HCT116 (cell line): ENCODE results near the gene DIO3. TPM values are rescaled to one million over a fixed set of nuclear protein-coding genes. Genes with fewer than 3 reads are reported as not detected.

Experiments used
- ATAC-seq: fragments of 200-7000 bp; cut with Tn5 transposase; 2 replicates; pipeline ENCODE4 v1.9.1; 2020; ENCODE audit warnings: mild to moderate bottlenecking, moderate library complexity
- BruUV-seq: library from RNA; stranded (reverse); fragments of 400-500 nt; replicated peaks from 2 replicates; lab custom pipeline; 2021; lab: Mats Ljungman, UMichigan
- CTCF ChIA-PET: fragments of 300-600 bp; sonication (Branson Sonifier 250); formaldehyde crosslinking; loops from one replicate; lab custom pipeline; 2021; ENCODE audit warnings: antibody characterized with exemption; lab: Charles Lee
- POLR2A ChIA-PET: fragments of 300-600, 350-600 bp; sonication (Branson Sonifier 250); formaldehyde crosslinking; loops from one replicate; lab custom pipeline; 2021; ENCODE audit warnings: antibody characterized with exemption; lab: Charles Lee
- RAD21 ChIA-PET, 2 experiments: fragments of 300-600 bp; sonication (Branson Sonifier 250); formaldehyde crosslinking; loops; one replicate each; lab custom pipeline; 2023; ENCODE audit warnings: low total read pairs in 2 of 2; ENCODE audit not compliant: uncharacterized antibody in 2 of 2, unreplicated experiment in 2 of 2, low non-redundant PET in 1 of 2; lab: Charles Lee
- DNase-seq: peaks from one replicate; pipeline ENCODE4 v3.0.0-alpha.2; 2010; ENCODE audit warnings: low read depth, low spot score
- H2AFZ ChIP-seq: fragments of 200-600 bp; shearing (Covaris generic), sonication (generic); 2 replicates; pipeline ENCODE4 v1.6.1; 2017; ENCODE audit warnings: low read depth, mixed run types, mixed read lengths, antibody characterized with exemption, low read length; ENCODE audit not compliant: poor library complexity, severe bottlenecking
- H3K27ac ChIP-seq: 2 replicates; pipeline ENCODE4 v1.5.1; 2012; ENCODE audit warnings: low read depth, low read length
- H3K27me3 ChIP-seq: fragments of 200-600 bp; sonication (generic); 2 replicates; pipeline ENCODE4 v1.6.1; 2016; ENCODE audit warnings: mixed run types, low read length, mixed read lengths; ENCODE audit not compliant: insufficient read depth
- H3K36me3 ChIP-seq, 2 experiments: fragments of 200-500 bp in 1 of 2; fragments of 200-600 bp in 1 of 2; sonication (Bioruptor generic) in 1 of 2; sonication (generic) in 1 of 2; 2 replicates each; pipeline versions ENCODE4 v1.5.1 to v1.6.1; 2014 to 2016; ENCODE audit warnings: low read length in 2 of 2, inconsistent platforms in 1 of 2, mixed read lengths in 1 of 2, mixed run types in 1 of 2; ENCODE audit not compliant: insufficient read depth in 2 of 2, control insufficient read depth in 1 of 2
- H3K4me1 ChIP-seq, 2 experiments: fragments of 200-600 bp in 1 of 2; sonication (generic) in 1 of 2; 2 replicates each; pipeline versions ENCODE4 v1.5.1 to v1.6.1; 2012 to 2017; ENCODE audit warnings: low read length in 2 of 2, inconsistent platforms in 1 of 2, mild to moderate bottlenecking in 1 of 2, mixed read lengths in 1 of 2, mixed run types in 1 of 2, moderate library complexity in 1 of 2; ENCODE audit not compliant: insufficient read depth in 2 of 2, control insufficient read depth in 1 of 2
- H3K4me2 ChIP-seq: fragments of 200-600 bp; sonication (generic); 2 replicates; pipeline ENCODE4 v1.6.1; 2017; ENCODE audit warnings: mixed run types, low read length, mixed read lengths
- H3K4me3 ChIP-seq, 2 experiments: fragments of 200-600 bp in 1 of 2; sonication (generic) in 1 of 2; replicated peaks in 1 of 2; 2 replicates each; pipeline ENCODE4 v1.5.1; 2011 to 2016; ENCODE audit warnings: low read length in 2 of 2, control low read depth in 1 of 2, low read depth in 1 of 2, mild to moderate bottlenecking in 1 of 2, mixed read lengths in 1 of 2, mixed run types in 1 of 2
- H3K79me2 ChIP-seq: fragments of 200-600 bp; sonication (generic); 2 replicates; pipeline ENCODE4 v1.6.1; 2017; ENCODE audit warnings: mild to moderate bottlenecking, mixed run types, low read length, moderate library complexity, mixed read lengths; ENCODE audit not compliant: insufficient read depth
- H3K9ac ChIP-seq: fragments of 200-600 bp; sonication (generic); 2 replicates; pipeline ENCODE4 v1.6.1; 2016; ENCODE audit warnings: low read length, mixed read lengths
- H3K9me2 ChIP-seq: fragments of 200-600 bp; sonication (generic), shearing (Covaris generic); 2 replicates; pipeline ENCODE4 v1.6.1; 2017; ENCODE audit warnings: mixed run types, mild to moderate bottlenecking, moderate library complexity; ENCODE audit not compliant: insufficient read depth
- H3K9me3 ChIP-seq, 2 experiments: fragments of 200-500 bp in 1 of 2; fragments of 200-600 bp in 1 of 2; sonication (Bioruptor generic) in 1 of 2; sonication (generic) in 1 of 2; 2 replicates each; pipeline ENCODE4 v1.6.1; 2014 to 2017; ENCODE audit warnings: low read length in 2 of 2, mixed read lengths in 2 of 2, inconsistent platforms in 1 of 2, low read depth in 1 of 2, mild to moderate bottlenecking in 1 of 2, mixed run types in 1 of 2, moderate library complexity in 1 of 2; ENCODE audit not compliant: control insufficient read depth in 1 of 2, insufficient read depth in 1 of 2
- H4K20me1 ChIP-seq: fragments of 200-600 bp; sonication (generic), shearing (Covaris generic); 2 replicates; pipeline ENCODE4 v1.6.1; 2017; ENCODE audit warnings: mixed run types, mild to moderate bottlenecking, moderate library complexity; ENCODE audit not compliant: insufficient read depth
- CBX3 ChIP-seq: IDR thresholded peaks from 2 replicates; pipeline ENCODE4 v1.6.1; 2012; ENCODE audit warnings: low read depth
- EGR1 ChIP-seq: IDR thresholded peaks from 2 replicates; pipeline ENCODE4 v1.6.1; 2012; ENCODE audit warnings: low read depth
- POLR2A ChIP-seq: IDR thresholded peaks from 2 replicates; pipeline ENCODE4 v1.7.0; 2011; ENCODE audit warnings: borderline replicate concordance; ENCODE audit not compliant: insufficient read depth, insufficient read length; ENCODE audit errors: extremely low read depth
- TCF7L2 ChIP-seq: IDR thresholded peaks from 2 replicates; pipeline ENCODE4 v1.7.0; 2011; ENCODE audit warnings: borderline replicate concordance, inconsistent platforms; ENCODE audit not compliant: insufficient read depth, insufficient read length; ENCODE audit errors: extremely low read depth
- YY1 ChIP-seq: IDR thresholded peaks from 2 replicates; pipeline ENCODE4 v1.6.1; 2011; ENCODE audit warnings: low read length, low read depth, moderate library complexity, mild to moderate bottlenecking; ENCODE audit not compliant: insufficient replicate concordance; ENCODE audit errors: extremely low read depth
- intact Hi-C: fragments of 100-400 bp; cut with micrococcal nuclease; formaldehyde crosslinking; loops from 2 replicates; pipeline ENCODE4 v1.10.0; 2022
- total RNA-seq: library from RNA; stranded (reverse); gene quantifications from one replicate; pipeline ENCODE4 v1.2.1, GENCODE V29; 2021; ENCODE audit not compliant: unreplicated experiment
- TF ChIP-seq, protein P1 (sequence below): IDR thresholded peaks from 2 replicates; pipeline ENCODE4 v1.6.1; 2012; ENCODE audit warnings: low read depth
- TF ChIP-seq, protein P2 (sequence below), 3 experiments: fragments of 200-600 bp in 1 of 3; sonication (generic) in 1 of 3; IDR thresholded peaks in 2 of 3; conservative IDR thresholded peaks in 1 of 3; 2 replicates each; pipeline ENCODE4 v1.5.1; 2012 to 2017; ENCODE audit warnings: low read depth in 2 of 3, low read length in 2 of 3, antibody characterized with exemption in 1 of 3, borderline replicate concordance in 1 of 3, control low read depth in 1 of 3, mild to moderate bottlenecking in 1 of 3, mixed read lengths in 1 of 3, mixed run types in 1 of 3, moderate library complexity in 1 of 3; ENCODE audit not compliant: insufficient read depth in 1 of 3
- TF ChIP-seq, protein P3 (sequence below): IDR thresholded peaks from 2 replicates; pipeline ENCODE4 v1.6.1; 2011; ENCODE audit warnings: mild to moderate bottlenecking, low read length, moderate library complexity; ENCODE audit not compliant: insufficient replicate concordance; ENCODE audit errors: extremely low read depth

Gene DIO3
- total RNA-seq, 1 experiment from 2014 or later = 0.34 TPM

DNA sequence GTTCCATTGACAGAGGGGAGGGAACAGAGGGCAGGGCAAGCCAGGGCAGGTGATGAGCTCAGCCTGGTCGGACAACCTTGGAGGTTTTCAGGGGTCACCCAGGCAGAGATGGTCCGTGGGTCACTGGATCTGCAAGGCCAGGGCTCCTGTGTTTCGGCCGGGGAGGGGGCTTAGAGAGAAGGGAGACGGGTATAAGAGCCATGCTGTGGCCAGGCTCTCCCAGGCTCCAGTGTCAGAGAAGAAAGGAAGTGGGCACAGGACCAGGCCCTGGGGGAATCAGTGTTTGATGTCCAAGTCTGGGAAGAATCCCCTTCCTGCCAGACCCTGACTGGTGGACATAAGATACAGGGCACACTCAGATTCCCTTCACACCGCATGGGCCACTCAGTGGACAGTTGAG is 36.9 kb downstream of the DIO3 start:
- no peak overlapping the region for H3K27ac ChIP-seq
- H3K79me2 ChIP-seq = no peaks in the 10 kb centered on the region
- no TSS peak for BruUV-seq
- H3K4me3 ChIP-seq = no peak overlapping the region
- H4K20me1 ChIP-seq = no peaks in the 10 kb centered on the region
- no peaks in the 10 kb centered on the region for H3K9me2 ChIP-seq
- no peak for DNase-seq
- ChIA-PET POLR2A (no interaction called here), CTCF (no interaction called here)
- no peaks in the 10 kb centered on the region for H3K36me3 ChIP-seq
- no peak overlapping the region for H3K4me2 ChIP-seq
- H3K4me1 ChIP-seq = no peaks in the 10 kb centered on the region
- H3K9ac ChIP-seq = no peak overlapping the region
- TF ChIP-seq YY1 = no peak
- TF ChIP-seq, protein P1, sequence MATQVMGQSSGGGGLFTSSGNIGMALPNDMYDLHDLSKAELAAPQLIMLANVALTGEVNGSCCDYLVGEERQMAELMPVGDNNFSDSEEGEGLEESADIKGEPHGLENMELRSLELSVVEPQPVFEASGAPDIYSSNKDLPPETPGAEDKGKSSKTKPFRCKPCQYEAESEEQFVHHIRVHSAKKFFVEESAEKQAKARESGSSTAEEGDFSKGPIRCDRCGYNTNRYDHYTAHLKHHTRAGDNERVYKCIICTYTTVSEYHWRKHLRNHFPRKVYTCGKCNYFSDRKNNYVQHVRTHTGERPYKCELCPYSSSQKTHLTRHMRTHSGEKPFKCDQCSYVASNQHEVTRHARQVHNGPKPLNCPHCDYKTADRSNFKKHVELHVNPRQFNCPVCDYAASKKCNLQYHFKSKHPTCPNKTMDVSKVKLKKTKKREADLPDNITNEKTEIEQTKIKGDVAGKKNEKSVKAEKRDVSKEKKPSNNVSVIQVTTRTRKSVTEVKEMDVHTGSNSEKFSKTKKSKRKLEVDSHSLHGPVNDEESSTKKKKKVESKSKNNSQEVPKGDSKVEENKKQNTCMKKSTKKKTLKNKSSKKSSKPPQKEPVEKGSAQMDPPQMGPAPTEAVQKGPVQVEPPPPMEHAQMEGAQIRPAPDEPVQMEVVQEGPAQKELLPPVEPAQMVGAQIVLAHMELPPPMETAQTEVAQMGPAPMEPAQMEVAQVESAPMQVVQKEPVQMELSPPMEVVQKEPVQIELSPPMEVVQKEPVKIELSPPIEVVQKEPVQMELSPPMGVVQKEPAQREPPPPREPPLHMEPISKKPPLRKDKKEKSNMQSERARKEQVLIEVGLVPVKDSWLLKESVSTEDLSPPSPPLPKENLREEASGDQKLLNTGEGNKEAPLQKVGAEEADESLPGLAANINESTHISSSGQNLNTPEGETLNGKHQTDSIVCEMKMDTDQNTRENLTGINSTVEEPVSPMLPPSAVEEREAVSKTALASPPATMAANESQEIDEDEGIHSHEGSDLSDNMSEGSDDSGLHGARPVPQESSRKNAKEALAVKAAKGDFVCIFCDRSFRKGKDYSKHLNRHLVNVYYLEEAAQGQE = no peak
- no peak for TF ChIP-seq CBX3
- no peak for TF ChIP-seq TCF7L2
- no peak for TF ChIP-seq POLR2A
- no peak for TF ChIP-seq EGR1
- TF ChIP-seq, protein P2, sequence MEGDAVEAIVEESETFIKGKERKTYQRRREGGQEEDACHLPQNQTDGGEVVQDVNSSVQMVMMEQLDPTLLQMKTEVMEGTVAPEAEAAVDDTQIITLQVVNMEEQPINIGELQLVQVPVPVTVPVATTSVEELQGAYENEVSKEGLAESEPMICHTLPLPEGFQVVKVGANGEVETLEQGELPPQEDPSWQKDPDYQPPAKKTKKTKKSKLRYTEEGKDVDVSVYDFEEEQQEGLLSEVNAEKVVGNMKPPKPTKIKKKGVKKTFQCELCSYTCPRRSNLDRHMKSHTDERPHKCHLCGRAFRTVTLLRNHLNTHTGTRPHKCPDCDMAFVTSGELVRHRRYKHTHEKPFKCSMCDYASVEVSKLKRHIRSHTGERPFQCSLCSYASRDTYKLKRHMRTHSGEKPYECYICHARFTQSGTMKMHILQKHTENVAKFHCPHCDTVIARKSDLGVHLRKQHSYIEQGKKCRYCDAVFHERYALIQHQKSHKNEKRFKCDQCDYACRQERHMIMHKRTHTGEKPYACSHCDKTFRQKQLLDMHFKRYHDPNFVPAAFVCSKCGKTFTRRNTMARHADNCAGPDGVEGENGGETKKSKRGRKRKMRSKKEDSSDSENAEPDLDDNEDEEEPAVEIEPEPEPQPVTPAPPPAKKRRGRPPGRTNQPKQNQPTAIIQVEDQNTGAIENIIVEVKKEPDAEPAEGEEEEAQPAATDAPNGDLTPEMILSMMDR (IDR thresholded peaks at IDR 0.05 in 2 of 3, conservative IDR thresholded peaks at IDR 0.05 in 1 of 3; ENCODE audit: borderline replicate concordance in 1 of 3, insufficient read depth in 1 of 3, low read depth in 2 of 3, low read length in 2 of 3) = no peak
- TF ChIP-seq, protein P3, sequence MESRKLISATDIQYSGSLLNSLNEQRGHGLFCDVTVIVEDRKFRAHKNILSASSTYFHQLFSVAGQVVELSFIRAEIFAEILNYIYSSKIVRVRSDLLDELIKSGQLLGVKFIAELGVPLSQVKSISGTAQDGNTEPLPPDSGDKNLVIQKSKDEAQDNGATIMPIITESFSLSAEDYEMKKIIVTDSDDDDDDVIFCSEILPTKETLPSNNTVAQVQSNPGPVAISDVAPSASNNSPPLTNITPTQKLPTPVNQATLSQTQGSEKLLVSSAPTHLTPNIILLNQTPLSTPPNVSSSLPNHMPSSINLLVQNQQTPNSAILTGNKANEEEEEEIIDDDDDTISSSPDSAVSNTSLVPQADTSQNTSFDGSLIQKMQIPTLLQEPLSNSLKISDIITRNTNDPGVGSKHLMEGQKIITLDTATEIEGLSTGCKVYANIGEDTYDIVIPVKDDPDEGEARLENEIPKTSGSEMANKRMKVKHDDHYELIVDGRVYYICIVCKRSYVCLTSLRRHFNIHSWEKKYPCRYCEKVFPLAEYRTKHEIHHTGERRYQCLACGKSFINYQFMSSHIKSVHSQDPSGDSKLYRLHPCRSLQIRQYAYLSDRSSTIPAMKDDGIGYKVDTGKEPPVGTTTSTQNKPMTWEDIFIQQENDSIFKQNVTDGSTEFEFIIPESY = no peak
- TF ChIP-seq, all 23 proteins: peak for 0
- Histone ChIP-seq H3K9me3 (no peaks in the 10 kb centered on the region), H3K27me3 (no peaks in the 10 kb centered on the region), H2AFZ (no peak overlapping the region)
- intact Hi-C loops = no loop called here
- ATAC-seq = no peak
- RAD21 ChIA-PET = no interaction called here
